Right atrium auricular region (tissue), 2 donors: Measurements from ENCODE around the gene MORN3. TPM values are rescaled to one million over a fixed set of nuclear protein-coding genes. Genes with fewer than 3 reads are reported as not detected.
"Not testable (repeated sequence)": the region's sequence is repeated elsewhere in the genome, so short reads cannot be mapped to it uniquely, and the experiment has no call there.

ENCODE experiments used
- DNase-seq: peaks from one replicate; pipeline ENCODE4 v3.0.0-alpha.2; 2019; ENCODE audit warnings: low spot score
- H3K27ac ChIP-seq, 2 donors: fragments of 200-600 bp; sonication (generic); 1 replicate in 1 of 2; 2 replicates in 1 of 2; pipeline ENCODE4 v1.5.1; 2016 to 2019
- H3K27me3 ChIP-seq, 2 donors: fragments of 200-600 bp; sonication (generic); one replicate each; pipeline versions ENCODE4 v1.5.1 to v1.6.0; 2017 to 2019
- H3K36me3 ChIP-seq: fragments of 200-600 bp; sonication (generic); one replicate; pipeline ENCODE4 v1.5.1; 2016
- H3K4me1 ChIP-seq, 2 donors: fragments of 200-600 bp; sonication (generic); one replicate each; pipeline versions ENCODE4 v1.5.1 to v1.6.0; 2017 to 2019
- H3K4me3 ChIP-seq, 2 donors: fragments of 200-600 bp; sonication (generic); 1 replicate in 1 of 2; 2 replicates in 1 of 2; pipeline ENCODE4 v1.5.1; 2017 to 2019; ENCODE audit warnings: mild to moderate bottlenecking in 1 of 2, moderate library complexity in 1 of 2
- H3K9me3 ChIP-seq, 2 donors: fragments of 200-600 bp; sonication (generic); one replicate each; pipeline ENCODE4 v1.5.1; 2019
- CTCF ChIP-seq, 2 donors: fragments of 200-600 bp; sonication (generic); IDR thresholded peaks; one replicate each; pipeline ENCODE4 v1.5.1; 2019; ENCODE audit warnings: antibody characterized with exemption in 2 of 2
- total RNA-seq, 2 donors: library from RNA; depleted of rRNA; stranded (reverse); fragments of >200 nt; gene quantifications; one replicate each; pipeline ENCODE4 v1.1.0, GENCODE V29; 2016

The MORN3 gene
- total RNA-seq, 2 donors from 2014 or later, result 0.35 TPM; not detected in 1

- Histone ChIP-seq H3K4me3 (no peak overlapping the region), H3K27me3 (no peaks in the 10 kb centered on the region), H3K4me1 (peaks cover 0 to 18% of the 10 kb centered on the region in 2 donors), H3K36me3 (no peaks in the 10 kb centered on the region), H3K27ac (no peak overlapping the region), H3K9me3 (no peaks in the 10 kb centered on the region)
- DNase-seq, result no peak
- TF ChIP-seq CTCF (IDR thresholded peaks at IDR 0.05), result no peak
Observed at GRCh38 chr12:121676190-121676589, 6.7 kb upstream of the MORN3 start.

- no peak overlapping the region for H3K27ac ChIP-seq
- H3K27me3 ChIP-seq, result no peaks in the 10 kb centered on the region
- no peaks in the 10 kb centered on the region for H3K36me3 ChIP-seq
- H3K9me3 ChIP-seq, result no peaks in the 10 kb centered on the region
- no peak for DNase-seq
- TF ChIP-seq CTCF (IDR thresholded peaks at IDR 0.05), result no peak
- H3K4me3 ChIP-seq, result peak overlapping the region in 1 of 2 donors; percentile 56
- H3K4me1 ChIP-seq, result peaks cover 0 to 18% of the 10 kb centered on the region in 2 donors
Observed at GRCh38 chr12:121673013-121673511, 3.6 kb upstream of the MORN3 start.

DNA sequence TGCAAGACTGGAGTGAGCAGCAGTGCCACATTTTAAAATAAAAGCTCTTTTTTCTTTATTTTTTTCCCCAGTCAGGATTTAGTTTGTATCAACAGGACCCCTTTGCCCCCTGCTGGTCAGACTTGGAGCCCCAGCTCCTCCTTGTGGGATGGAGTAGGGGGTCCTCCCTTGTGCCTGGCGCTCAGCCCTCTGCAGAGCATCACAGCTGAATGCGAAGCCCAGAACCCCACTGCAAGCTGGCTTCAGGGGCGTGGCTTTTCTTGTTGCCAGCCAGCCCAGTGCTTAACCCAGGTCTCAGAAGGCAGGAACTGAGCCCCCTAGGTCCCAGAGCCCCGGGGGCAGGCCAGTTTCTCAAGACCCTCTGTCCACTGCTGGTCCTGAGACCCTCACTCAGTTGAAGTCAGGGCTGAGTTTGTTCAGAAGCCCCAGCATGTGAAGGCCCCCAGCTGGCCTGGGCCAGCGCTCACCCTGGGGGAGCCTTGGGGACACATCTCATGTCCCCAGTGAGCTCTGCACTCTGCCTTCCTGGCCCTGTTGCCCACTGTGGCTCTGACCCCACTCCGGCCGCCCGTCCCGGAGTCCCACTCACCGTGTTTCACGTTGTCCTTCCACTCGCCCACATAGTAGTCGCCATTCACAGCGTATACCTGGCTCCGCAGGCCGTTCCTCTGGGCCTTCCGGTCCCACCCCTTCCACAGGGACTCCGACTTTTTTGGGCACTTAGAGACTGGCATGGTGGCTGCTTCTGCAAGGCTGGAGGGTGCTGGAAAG is 519 bp downstream of the MORN3 start:
- DNase-seq, result no peak
- Histone ChIP-seq H3K4me1 (peaks cover 0 to 18% of the 10 kb centered on the region in 2 donors), H3K9me3 (no peaks in the 10 kb centered on the region), H3K4me3 (no peak overlapping the region), H3K27me3 (no peaks in the 10 kb centered on the region), H3K27ac (no peak overlapping the region), H3K36me3 (no peaks in the 10 kb centered on the region)
- TF ChIP-seq CTCF (IDR thresholded peaks at IDR 0.05), result peak; percentile 25 to 70

- H3K27ac ChIP-seq, H3K36me3 ChIP-seq, H3K9me3 ChIP-seq, DNase-seq, H3K4me3 ChIP-seq, H3K27me3 ChIP-seq, H3K4me1 ChIP-seq: not testable (repeated sequence)
Observed at GRCh38 chr12:121666829-121667228, 2.6 kb downstream of the MORN3 start.

DNA sequence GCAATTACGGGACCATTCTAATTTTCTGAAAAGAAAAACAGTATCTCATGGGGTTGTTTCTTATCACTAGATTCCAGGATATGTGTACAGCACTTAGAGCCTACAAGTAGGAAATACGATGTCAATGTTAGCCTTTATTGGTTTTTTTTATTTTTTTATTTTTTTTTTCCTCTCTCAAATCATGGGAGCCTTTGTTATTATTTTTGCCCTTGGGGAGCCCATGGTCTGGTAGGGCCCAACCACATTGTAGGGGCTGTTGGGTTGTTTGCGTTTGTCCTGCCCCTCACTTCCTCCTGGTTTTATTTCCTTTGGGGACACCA is 5.9 kb downstream of the MORN3 start:
- no peaks in the 10 kb centered on the region for H3K4me1 ChIP-seq
- H3K27me3 ChIP-seq, result no peaks in the 10 kb centered on the region
- H3K9me3 ChIP-seq, result no peaks in the 10 kb centered on the region
- H3K4me3 ChIP-seq, result no peak overlapping the region
- H3K36me3 ChIP-seq, result no peaks in the 10 kb centered on the region
- DNase-seq, result no peak
- TF ChIP-seq CTCF (IDR thresholded peaks at IDR 0.05), result no peak
- no peak overlapping the region for H3K27ac ChIP-seq

GRCh38 chr12:121661353-121662105 is 7.9 kb downstream of the MORN3 start:
- H3K4me1 ChIP-seq, H3K27ac ChIP-seq, H3K36me3 ChIP-seq, H3K4me3 ChIP-seq, H3K9me3 ChIP-seq, H3K27me3 ChIP-seq, DNase-seq: not testable (repeated sequence)
